BE2C (cell line): ENCODE measurements around the gene ANKRD33B.

ENCODE experiments used
- DNase-seq: peaks from one replicate; pipeline ENCODE4 v3.0.0-alpha.2; 2020
- H3K27me3 ChIP-seq: fragments of 250-450 bp; sonication (Bioruptor Pico); 2 replicates; pipeline ENCODE4 v1.5.1; 2020; ENCODE audit warnings: mild to moderate bottlenecking
- H3K36me3 ChIP-seq: fragments of 250-450 bp; sonication (Bioruptor Pico); 2 replicates; pipeline ENCODE4 v1.5.1; 2020; ENCODE audit warnings: mild to moderate bottlenecking
- H3K4me1 ChIP-seq: fragments of 250-450 bp; sonication (Bioruptor Pico); 2 replicates; pipeline ENCODE4 v1.5.1; 2020
- H3K4me3 ChIP-seq: 2 replicates; pipeline ENCODE4 v1.5.1; 2011; ENCODE audit warnings: low read depth, low read length
- H3K9me3 ChIP-seq: fragments of 250-450 bp; sonication (Bioruptor Pico); 2 replicates; pipeline ENCODE4 v1.5.1; 2020
- CTCF ChIP-seq: IDR thresholded peaks from 2 replicates; pipeline ENCODE4 v1.5.1; 2012; ENCODE audit warnings: mild to moderate bottlenecking, low read depth, low read length

The ANKRD33B gene

GRCh38 chr5:10528056-10528816, 35.6 kb upstream of the ANKRD33B start:
- peak; percentile 28; the same call in 1 of the 2 replicates for TF ChIP-seq CTCF
- H3K27me3 ChIP-seq: no peaks in the 10 kb centered on the region
- DNase-seq: no peak
- no peaks in the 10 kb centered on the region for H3K36me3 ChIP-seq
- H3K4me1 ChIP-seq: peaks cover 11% of the 10 kb centered on the region
- no peaks in the 10 kb centered on the region for H3K9me3 ChIP-seq
- H3K4me3 ChIP-seq: no peak overlapping the region

- no peak for TF ChIP-seq CTCF
- Histone ChIP-seq H3K4me1 (peaks cover 11% of the 10 kb centered on the region), H3K4me3 (no peak overlapping the region), H3K9me3 (no peaks in the 10 kb centered on the region), H3K36me3 (no peaks in the 10 kb centered on the region), H3K27me3 (no peaks in the 10 kb centered on the region)
- no peak for DNase-seq
Measured at GRCh38 chr5:10528827-10529226, 35.0 kb upstream of the ANKRD33B start.

GRCh38 chr5:10530601-10531320, 33.1 kb upstream of the ANKRD33B start:
- DNase-seq: no peak
- Histone ChIP-seq H3K9me3 (no peaks in the 10 kb centered on the region), H3K4me1 (peaks cover 4% of the 10 kb centered on the region; the same call in 1 of the 2 replicates), H3K27me3 (no peaks in the 10 kb centered on the region), H3K36me3 (no peaks in the 10 kb centered on the region), H3K4me3 (no peak overlapping the region)
- TF ChIP-seq CTCF: no peak

GRCh38 chr5:10532421-10532820, 31.4 kb upstream of the ANKRD33B start:
- no peak for TF ChIP-seq CTCF

GRCh38 chr5:10533226-10533625, 30.6 kb upstream of the ANKRD33B start:
- H3K4me3 ChIP-seq: no peak overlapping the region
- no peaks in the 10 kb centered on the region for H3K27me3 ChIP-seq
- H3K4me1 ChIP-seq: peaks cover 8% of the 10 kb centered on the region
- H3K9me3 ChIP-seq: no peaks in the 10 kb centered on the region
- no peak for DNase-seq
- TF ChIP-seq CTCF: no peak
- no peaks in the 10 kb centered on the region for H3K36me3 ChIP-seq

More at GRCh38 chr5:10532421-10532820, 31.4 kb upstream of the ANKRD33B start:
- Histone ChIP-seq H3K27me3 (no peaks in the 10 kb centered on the region), H3K4me3 (no peak overlapping the region), H3K36me3 (no peaks in the 10 kb centered on the region), H3K9me3 (no peaks in the 10 kb centered on the region), H3K4me1 (peaks cover 9% of the 10 kb centered on the region)
- no peak for DNase-seq
